GM18505 (cell line): ENCODE data around the gene KREMEN1.
A peak's percentile ranks its signal among the peaks of the same experiment; 100 is the strongest.

ENCODE experiments used
- ATAC-seq: cut with Tn5 transposase; IDR thresholded peaks from one replicate; pipeline ENCODE4 v1.9.1; 2021; ENCODE audit not compliant: unreplicated experiment
- POLR2A ChIP-seq: IDR thresholded peaks from 4 replicates; pipeline ENCODE4 v1.6.1; 2011; ENCODE audit warnings: borderline replicate concordance; ENCODE audit not compliant: insufficient read depth, insufficient read length; ENCODE audit errors: extremely low read depth

Gene KREMEN1

DNA sequence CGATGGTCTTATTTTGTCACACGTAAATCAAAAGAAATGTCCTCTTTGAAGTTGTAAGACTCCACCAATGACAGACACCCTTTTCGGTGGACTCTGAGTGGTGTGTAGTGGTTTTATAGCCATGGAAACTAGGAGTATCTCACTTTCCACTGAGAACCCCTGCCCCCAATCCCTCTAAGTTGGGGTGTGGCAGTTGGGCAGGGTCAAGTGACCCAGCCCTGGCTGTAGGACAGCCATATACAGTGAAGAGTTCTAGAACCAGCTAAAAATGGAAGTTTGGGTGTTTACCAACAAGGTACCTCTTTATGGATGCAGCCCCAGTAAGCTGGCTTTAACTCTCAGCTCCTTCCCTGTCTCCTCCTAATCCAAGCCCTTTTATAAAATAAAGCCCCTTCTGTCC, 16.4 kb upstream of the KREMEN1 start:
- TF ChIP-seq POLR2A, result no peak
- ATAC-seq, result no peak

DNA sequence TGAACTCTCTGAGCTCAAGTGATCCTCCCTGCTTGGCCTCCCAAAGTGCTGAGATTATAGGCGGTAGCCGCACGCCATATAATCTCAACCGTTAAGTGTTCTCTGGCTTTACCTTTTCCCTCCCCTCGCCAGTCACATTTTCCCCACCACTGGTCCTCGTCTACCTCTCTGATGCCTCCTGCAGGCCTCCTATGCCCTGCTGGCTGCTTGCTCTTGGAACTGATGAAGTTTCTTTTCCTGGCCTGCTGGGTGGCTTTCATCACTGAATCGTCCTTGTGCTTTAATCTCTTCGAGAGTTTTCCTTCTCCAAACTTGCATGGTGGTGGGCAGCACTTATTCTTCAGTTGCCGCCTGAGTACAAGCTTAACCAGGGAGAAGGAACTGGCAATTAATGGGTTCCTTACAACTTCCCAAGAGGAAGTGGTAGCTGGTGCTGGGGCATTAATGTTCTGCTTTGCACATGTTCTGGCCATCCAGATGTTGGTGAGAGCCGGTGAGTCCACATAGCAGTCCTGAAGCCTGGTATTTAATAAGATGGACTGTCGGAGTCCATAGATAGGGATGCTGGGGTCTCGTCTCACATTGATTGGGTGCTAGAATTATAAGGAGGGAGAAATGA, 12.5 kb upstream of the KREMEN1 start:
- TF ChIP-seq POLR2A, result no peak
- ATAC-seq, result no peak

DNA sequence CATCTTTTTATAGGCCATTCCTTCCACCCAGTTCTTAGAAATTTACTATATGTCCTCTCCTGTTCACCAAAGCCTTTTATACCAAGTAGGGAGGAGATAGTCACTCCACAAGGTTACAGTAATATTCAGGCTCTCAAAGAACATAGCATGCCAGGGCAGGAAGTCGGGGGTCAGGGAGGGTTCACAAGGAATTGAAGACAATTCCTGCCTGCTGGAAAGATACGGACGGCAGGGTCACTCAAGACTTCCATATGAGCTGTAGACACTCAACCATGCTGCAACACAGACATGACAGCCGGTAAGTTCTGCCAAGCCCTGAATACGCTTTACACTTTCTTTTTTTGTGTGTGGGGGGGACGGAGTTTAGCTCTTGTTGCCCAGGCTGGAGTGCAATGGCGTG, 11.9 kb upstream of the KREMEN1 start:
- ATAC-seq, result no peak
- TF ChIP-seq POLR2A, result no peak

DNA sequence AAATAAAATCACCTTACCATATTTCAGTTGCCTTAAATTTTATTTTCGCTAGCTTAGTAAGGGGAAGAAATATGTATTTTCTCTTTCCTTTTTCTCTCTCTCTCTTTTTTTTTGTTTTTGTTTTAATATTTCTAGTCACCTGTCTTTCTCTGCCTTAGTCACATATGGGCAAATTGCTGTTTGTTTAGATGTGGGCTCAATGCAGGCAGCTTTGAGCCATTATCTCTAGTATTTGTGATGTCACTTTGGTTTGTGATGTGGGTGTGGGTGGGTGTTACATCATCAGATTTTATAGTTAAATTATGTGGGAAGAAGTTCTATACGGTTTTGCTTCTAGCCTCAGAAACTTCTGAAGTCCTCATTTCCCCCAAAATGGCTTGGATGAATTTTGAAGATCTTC, 11.1 kb upstream of the KREMEN1 start, which contains the start of gene C22orf31:
Gene C22orf31, minus strand, starts transcription at position 59 of the 400 bp plus-strand sequence. Its CDS starts 39 bp downstream, at position 20.
- ATAC-seq, result no peak
- TF ChIP-seq POLR2A, result no peak

DNA sequence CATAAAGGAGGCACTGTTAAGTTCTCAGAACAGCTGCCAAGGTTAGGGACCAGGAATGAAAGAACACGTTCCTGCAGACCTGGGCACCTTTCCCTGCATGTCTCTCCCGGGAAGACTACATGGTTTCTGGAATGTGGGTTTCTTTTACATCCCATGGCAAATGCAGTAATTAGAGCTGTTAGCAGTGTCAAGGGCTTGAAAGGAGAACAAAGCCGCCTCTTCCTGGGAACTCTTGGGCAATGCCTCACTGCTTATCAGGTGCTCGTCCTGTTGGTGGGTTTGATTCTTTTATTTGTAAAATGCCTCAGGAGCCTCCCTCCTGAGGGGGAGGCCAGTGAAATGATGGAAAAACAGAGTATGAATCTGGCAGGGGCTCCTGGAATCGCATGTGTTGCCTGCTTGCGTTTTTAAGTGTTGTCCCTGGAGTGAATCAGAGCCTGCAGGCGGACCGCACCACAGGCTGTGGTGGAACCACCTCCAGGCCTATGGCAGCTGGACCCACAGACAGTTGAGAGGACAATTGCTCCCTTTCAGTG, 10.5 kb upstream of the KREMEN1 start:
- TF ChIP-seq POLR2A, result no peak
- ATAC-seq, result no peak

DNA sequence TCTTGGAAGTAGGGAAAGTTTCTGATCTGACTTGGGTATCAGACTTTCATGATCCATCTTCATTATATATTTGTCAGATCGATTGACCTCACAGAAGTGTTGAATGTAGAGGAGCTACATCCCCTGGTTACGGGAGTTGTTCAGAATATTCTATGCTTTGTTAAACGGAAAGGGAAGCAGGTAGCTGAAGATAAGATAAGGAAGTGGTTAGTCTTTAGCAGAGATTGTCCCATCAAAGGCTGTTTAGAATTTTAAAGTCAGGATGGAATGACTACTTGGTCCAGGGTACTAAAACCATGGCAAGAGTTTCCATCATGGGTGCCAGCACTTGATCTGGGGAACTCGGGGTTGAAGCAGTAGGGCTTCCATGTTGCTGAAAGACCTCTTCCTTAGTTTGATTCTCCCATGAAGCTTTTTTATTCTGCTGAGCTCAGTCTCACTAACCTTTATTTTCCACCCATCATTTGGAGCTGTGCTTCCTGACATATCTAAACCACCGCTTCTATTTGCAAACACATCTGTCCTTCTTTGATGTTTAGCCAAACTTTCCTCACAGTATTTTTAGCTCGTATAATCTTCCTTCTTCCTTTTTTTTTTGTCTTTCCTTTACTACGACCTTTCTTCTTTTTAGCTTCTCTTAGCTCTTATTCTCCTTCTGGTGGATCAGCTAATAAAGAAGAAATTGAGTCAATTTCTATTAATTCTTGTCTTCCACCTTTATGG, 7.2 kb upstream of the KREMEN1 start:
- TF ChIP-seq POLR2A, result no peak
- no peak for ATAC-seq

DNA sequence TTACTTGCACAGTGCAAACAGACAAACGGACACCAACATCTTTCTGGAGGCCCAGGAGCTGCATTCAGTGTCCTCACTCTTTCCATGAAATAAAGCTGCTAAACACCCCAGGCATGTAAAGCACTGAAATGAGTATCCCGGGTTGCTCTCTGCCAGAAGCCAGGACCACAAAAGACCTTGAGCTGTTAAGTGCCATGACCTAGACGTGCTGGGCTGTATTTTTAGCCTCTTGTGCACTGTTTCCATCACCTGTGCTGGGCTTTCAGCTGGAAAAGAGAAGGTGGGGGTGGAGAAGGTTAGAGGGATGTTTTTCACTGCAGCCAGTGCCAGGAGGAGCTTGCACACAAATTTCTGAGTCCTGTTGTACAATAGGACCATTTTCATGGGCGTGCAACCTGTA, 3.4 kb upstream of the KREMEN1 start:
- TF ChIP-seq POLR2A, result no peak
- ATAC-seq, result no peak

DNA sequence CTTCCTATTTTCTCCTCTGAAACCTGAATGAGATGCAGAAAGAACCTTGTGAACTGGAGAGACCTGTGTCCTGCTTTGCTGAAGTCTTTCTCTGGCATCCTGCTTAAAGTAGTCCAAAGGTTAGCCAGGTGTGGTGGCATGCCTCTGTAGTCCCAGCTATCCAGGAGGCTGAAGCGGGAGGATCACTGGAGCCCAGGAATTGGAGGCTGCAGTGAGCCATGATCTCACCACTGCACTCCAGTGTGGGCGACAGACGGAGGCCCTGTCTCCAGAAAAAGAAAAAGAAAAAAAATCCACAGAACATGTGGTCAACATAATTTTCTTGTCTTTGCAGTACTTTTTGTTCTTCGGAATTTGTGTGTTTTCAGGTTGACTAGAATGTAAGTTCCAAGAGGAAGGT, 2.3 kb upstream of the KREMEN1 start:
- ATAC-seq, result no peak
- TF ChIP-seq POLR2A, result no peak

DNA sequence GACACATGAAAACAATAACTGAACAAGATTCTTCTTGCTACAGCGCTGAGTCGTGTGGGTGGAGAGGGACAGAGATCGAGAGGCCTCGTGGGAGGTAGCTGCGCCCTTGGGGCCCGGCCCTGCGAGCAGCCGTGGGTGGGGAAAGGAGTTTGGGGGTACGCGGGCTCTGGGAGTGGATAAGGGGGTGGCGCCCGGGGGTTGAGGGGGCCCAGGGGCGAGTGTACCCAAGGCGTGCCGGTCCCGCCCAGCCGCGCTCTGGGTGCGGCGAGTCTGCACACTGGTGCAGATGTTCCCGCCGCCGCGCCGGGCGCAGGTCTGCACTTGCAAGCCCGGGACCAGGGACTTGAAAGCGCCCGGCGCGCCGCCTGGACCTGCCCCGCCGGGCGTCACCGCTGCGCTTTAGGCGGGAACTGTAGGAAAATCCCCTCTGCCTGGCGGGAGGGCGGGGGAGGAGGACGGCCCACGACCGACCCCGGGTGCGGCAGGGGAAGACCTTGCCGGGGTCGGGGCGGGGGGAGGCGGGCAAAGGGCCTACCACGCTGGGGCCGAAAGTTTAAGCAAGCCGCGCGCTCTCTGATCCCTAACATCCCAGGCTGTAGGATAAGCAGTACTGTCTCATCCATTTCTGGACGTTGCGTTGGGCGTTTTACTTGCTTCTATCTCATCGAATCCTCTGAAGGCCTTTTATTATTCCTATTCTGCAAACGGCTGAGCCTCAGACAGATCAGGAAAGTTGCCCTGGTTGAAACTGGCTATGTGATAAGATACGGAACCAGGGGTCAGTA, 1.4 kb upstream of the KREMEN1 start:
- no peak for ATAC-seq
- TF ChIP-seq POLR2A, result no peak

DNA sequence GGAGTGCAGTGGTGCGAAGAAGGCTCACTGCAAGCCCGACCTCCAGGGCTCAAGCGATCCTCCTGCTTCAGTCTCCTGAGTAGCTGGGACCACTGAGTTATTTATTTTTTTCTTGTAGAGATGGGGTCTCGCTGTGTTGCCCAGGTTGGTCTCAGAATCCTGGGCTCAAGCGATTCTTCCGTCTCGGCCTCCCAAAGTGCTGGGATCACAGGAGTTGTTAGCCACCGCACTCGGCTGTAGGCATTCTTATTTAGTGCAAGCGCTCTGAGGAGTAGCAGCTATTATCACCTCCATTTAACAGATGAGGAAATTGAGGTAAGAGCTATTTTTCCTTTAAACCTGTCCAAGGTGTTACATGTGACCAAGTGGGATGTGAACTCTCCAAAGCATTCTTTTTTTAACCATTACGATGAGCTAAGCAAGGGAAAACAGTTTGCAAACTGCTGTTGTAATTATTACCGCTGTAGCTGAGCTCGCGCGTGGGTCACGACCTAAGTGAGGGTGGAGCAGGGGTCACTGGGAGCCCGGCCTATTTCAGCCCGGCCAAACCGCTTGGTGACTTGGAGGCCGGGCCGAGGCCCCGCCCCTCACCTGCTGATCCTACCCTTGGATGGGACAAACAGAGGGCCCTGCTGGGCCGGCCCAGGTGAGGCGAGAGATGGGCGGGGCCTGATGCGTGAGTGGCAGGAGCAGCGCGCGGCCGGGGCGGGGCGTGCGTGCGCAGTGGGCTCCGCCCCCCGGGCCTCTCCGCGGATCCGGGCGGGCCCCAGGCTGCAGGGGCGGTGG, 449 bp upstream of the KREMEN1 start:
- no peak for TF ChIP-seq POLR2A
- peak; percentile 75 for ATAC-seq

DNA sequence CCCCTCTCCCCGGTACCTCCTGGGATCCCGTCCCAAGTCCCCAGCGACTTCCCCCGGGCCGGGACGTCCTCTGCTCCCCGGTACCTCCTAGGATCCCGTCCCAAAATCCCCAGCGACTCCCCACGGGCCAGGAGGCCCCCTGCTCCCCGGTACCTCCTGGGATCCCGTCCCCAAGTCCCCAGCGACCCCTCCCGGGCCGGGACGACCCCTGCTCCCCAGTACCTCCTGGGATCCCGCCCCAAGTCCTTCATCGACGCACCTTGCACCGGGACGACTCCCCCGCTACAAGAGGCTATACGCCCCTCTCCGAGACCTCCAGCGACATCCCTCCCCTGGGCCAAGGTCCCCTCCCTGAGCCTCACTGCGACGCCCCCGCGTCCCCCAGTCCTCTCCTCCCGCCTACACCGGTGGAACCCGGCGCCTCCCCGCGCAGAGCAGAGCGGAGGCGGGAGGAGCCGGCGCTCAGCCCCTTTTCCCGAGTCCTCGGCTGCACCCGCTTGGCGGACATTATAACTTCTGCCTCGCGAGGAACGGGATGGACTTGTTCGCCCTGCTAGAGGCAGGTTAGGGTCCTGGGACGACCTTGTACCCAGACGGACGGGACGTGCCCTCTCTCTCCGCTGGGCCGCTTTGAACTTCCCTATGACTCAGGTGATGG, 912 bp downstream of the KREMEN1 start:
- TF ChIP-seq POLR2A, result no peak
- no peak for ATAC-seq

DNA sequence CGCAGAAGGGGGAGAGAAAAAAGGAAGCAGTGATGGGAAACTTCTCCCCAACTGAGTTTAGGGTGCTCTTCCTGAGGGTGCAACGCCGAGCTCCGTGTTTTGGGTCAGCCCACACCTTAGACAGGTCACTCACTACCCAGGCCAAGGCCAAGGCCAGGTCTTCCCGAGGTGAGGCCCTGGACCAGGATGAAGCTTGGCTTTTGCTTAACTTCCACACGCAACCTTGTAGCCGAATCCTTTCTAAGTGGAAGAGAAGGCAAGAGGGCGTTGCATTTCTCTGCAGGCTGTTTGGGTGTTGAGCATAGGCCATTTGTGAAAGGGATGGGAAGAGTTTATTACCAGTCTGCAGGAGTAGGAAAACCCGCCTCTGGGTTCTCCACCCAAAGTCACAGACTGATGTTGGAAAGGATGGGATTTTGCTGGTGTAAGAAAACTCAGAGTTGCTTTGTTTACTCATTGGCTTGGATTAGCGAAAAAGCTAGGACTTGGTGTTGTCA, 1.5 kb downstream of the KREMEN1 start:
- TF ChIP-seq POLR2A, result no peak
- no peak for ATAC-seq
